ENCODE measurements around the gene GGT6.

- TF ChIP-seq ZNF354B (CRISPR knock-in tag; IDR thresholded peaks at IDR 0.05) (no peak), ZNF274 (CRISPR knock-in tag; IDR thresholded peaks at IDR 0.05) (no peak), ZNF121 (CRISPR knock-in tag; IDR thresholded peaks at IDR 0.05) (no peak), NFYB (CRISPR knock-in tag; IDR thresholded peaks at IDR 0.05) (no peak), POLR2A (IDR thresholded peaks at IDR 0.05; ENCODE audit: insufficient read depth in 1 of 2, low read depth in 2 of 2, low read length in 2 of 2) (no peak), JUNB (CRISPR knock-in tag; IDR thresholded peaks at IDR 0.05; ENCODE audit: borderline replicate concordance) (no peak), TFE3 (CRISPR knock-in tag; IDR thresholded peaks at IDR 0.05) (no peak)
These were observed 43.8 kb upstream of the GGT6 start for GRCh38 chr17:4604111-4604644.
